GM15510 (cell line): ENCODE measurements around the gene RASGRP3.

Experiments used
- POLR2A ChIP-seq: IDR thresholded peaks from 3 replicates; pipeline ENCODE4 v1.6.1; 2011; ENCODE audit warnings: borderline replicate concordance; ENCODE audit not compliant: insufficient read length; ENCODE audit errors: extremely low read depth

The RASGRP3 gene

GRCh38 chr2:33559328-33559727 is 82.9 kb downstream of the RASGRP3 start:
- TF ChIP-seq POLR2A: no peak

DNA sequence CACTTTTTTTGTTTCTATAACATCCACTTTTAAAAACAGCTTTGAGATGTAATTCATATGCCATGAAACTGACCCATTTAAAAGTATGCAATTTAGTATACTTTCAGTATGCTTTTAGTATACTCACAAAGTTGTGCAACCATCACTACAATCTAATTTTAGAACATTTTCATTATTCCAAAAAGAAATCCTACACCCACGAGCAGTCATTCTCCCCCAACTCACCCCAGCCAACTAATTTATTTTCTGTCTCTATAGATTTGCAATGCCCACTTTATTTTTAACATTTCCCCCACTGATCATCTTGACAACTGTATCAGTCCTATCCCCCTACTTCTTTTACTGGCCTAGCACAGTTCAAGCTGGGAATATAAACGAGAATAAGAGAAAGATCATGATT is 83.6 kb downstream of the RASGRP3 start:
- no peak for TF ChIP-seq POLR2A

DNA sequence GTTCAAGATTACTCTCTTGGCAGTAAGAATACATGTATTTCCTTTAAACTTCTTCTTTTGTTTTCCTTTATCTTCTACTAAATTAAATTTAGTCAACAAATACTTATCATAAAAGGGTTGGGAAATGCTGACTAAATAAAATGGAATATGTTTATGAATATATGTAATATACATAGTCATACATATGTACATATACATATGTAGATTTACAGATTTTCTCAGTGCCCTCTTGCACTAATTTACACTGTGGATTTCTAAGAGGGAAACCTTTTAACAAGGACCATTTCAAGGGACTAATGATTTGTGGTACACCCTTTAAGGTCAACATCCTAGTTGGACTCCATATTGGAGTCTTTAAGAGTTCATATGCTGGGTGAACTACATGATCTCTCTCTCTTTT is 85.4 kb downstream of the RASGRP3 start:
- TF ChIP-seq POLR2A: no peak

- TF ChIP-seq POLR2A: no peak
Measured at GRCh38 chr2:33570681-33571080, 94.2 kb downstream of the RASGRP3 start.

- TF ChIP-seq POLR2A: no peak
Measured at GRCh38 chr2:33573657-33574056, 97.2 kb downstream of the RASGRP3 start.

DNA sequence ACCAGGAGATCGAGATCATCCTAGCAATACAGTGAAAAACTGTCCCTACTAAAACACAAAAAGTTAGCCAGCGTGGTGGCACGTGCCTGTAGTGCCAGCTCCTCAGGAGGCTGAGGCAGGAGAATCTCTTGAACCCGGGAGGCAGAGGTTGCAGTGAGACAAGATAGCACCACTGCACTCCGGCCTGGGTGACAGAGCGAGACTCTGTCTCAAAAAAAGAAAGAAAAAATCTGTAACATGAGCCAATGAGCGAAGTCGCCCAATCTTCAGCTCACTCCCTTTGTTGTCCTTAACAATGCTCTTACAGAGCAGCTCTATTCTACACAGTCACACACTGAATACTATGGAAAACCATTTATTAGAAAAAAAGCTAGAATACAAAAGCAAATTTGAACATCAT is 100.6 kb downstream of the RASGRP3 start:
- no peak for TF ChIP-seq POLR2A

- no peak for TF ChIP-seq POLR2A
Measured at GRCh38 chr2:33577668-33578067, 101.2 kb downstream of the RASGRP3 start.

DNA sequence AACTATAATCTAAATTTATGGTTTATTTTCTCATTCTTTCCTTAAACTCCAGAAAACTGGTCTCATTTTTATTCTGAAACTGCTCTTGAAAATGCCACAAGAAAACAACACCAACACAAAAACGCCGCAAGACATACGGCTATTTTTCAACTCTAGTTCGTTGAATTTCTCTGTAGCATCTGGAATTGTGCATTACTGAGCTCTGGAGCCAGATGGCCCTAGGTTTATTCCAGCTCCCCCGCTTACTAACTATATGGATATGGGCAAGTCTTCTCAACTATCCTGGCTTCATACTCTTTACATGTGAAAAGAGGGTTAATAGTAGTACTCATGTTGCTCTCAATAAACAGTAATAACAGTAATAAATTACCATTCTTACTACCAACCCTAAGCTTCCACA is 102.8 kb downstream of the RASGRP3 start:
- no peak for TF ChIP-seq POLR2A

DNA sequence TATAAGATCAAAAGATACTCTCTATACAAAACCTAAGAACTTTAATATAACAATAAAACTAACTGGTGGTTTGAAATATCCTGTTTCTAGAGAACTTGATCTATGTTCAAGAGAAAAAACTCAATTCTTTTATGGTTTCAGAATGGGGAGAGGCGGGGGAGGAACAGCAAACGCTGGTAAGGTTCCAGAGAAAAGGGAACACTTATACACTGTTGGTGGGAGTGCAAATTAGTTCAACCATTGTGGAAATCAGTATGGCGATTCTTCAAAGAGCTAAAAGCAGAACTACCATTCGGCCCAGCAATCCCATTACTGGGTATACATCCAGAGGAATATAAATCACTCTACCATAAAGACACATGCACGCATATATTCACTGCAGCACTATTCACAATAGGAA is 105.4 kb downstream of the RASGRP3 start:
- TF ChIP-seq POLR2A: no peak

DNA sequence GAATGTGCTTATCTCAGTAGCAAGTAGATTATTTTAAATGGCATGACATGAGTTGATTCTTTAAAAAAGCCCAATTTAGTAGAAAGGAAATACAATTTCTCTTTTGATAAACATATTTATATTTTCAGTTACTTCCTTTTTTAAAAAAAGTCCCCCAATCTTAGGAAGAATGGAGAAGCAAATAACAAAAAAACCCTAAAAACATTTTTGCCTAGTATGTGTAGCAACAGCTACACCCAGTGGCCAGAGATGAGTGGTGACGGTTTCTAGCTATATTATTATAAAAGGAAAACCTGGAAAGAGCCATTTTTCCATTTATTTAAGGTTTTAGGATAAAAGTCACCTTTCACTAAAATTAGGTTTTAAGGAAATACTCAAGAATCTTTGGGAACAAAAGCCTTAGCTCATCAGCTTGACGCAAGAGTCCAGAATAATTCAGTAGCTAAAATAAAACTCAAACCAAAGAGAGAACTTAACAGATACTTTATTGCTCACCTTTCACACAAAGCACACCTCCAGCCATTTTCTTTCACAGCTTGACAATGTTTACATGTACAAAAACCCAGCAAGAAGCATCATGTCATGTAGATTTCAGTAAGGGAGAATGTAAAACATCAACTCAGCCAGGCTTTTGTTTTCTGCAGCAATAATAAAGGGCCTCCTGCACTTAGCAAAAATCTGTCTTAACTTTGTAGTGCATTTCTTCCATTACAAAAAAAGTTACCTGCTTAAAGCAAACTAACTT is 106.9 kb downstream of the RASGRP3 start:
- no peak for TF ChIP-seq POLR2A

DNA sequence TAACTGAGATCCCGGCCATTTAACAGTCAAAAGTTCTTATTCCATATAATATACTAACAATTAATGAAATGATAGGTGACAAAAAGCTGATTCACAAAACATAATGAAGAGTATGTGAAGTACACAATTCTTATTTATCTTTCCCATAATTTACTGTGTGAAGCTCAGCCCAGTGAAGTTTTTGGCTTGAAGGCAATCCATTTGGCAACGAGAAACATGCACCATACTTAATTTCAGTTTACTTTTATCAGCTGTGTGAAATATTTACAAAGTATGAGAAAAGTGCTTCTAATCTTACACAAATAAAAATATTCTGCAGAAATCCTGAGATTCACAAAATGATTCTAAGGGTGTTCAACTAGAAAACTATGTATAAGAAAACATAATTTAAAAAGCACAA is 110.3 kb downstream of the RASGRP3 start:
- TF ChIP-seq POLR2A: no peak

DNA sequence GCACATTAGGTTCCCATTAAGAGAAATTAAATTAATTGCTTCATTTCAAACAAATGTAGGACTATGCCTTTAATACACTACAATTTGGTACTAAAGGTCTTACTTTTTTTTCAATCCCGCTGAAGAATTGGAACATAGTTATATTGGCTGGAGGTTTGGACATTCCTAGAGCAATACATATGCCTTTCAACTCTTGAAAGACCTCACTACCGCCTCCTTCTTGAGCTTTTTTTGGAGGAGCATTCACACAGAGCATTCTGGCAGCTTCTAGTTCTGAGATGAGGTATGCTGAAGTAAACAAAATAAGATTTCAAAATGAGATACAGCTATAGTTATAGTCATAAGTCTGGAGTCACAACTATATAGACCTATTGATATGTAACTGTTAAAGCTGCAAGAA is 111.8 kb downstream of the RASGRP3 start:
- TF ChIP-seq POLR2A: no peak

DNA sequence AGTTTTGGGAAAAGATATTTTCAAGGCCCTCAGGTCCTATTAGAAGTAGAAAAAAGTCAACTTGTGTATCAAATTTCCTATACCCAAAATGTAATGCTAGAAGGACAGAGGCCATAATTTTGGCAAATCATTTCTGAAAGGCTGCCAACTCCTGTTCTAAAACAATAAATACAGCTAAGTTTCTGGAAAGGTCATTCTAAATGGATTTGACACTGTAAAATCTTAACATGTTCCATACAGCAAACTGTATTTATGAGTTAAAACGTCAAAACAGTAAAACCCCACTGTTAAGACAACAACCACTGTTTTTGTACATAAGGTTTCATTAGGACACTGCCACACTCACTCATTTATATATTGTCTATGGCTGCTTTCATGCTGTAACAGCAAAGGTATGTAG is 113.0 kb downstream of the RASGRP3 start:
- no peak for TF ChIP-seq POLR2A

DNA sequence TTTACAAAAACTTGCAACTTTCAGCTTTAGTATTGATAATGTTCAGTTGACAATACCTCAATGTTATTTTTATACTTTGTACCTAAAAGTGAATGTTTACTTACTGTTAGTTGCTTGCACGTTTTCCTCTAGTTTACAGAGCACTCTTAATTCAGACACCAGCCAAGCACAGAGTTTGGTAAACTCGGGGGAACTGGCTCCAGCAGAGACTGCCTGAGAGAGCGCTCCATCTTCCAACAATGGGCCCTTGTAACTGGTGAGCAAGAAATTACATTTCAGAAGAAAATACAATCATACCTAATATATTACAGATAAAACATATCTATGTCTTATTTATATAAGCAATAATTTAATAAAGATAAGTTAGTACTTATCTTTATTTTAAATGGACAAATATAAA is 118.9 kb downstream of the RASGRP3 start:
- TF ChIP-seq POLR2A: no peak

GRCh38 chr2:33597026-33597425 is 120.6 kb downstream of the RASGRP3 start:
- TF ChIP-seq POLR2A: no peak

DNA sequence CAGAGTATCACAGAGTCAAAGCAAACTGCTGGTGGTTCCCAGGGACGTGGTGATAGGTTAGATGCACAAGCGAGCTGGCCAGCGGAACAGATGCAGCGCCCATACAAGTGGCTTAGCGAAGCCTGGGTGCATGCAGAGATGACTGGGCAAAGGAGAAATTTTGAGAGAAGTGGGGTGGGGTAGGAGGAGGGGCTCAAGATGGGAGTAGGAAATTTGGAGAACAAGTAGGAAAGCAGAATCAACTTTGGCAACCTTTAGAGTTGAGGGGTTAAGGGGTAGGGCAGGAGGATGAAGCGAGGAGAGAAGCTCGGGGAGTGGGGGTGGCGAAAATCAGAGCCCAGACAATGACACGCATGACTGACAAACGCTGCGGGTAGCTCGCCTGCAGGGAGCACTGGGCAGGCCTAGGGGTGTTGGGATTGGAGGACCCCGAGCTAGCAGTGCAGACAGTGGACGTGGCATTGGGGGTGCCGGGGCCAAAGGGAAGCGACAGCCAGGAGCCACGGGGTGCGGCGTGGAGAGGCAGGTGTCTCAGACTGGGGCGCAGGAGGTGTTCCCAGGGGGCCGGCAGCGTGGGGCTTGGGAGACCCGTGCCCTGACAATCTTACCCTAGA is 122.2 kb downstream of the RASGRP3 start:
- TF ChIP-seq POLR2A: no peak

DNA sequence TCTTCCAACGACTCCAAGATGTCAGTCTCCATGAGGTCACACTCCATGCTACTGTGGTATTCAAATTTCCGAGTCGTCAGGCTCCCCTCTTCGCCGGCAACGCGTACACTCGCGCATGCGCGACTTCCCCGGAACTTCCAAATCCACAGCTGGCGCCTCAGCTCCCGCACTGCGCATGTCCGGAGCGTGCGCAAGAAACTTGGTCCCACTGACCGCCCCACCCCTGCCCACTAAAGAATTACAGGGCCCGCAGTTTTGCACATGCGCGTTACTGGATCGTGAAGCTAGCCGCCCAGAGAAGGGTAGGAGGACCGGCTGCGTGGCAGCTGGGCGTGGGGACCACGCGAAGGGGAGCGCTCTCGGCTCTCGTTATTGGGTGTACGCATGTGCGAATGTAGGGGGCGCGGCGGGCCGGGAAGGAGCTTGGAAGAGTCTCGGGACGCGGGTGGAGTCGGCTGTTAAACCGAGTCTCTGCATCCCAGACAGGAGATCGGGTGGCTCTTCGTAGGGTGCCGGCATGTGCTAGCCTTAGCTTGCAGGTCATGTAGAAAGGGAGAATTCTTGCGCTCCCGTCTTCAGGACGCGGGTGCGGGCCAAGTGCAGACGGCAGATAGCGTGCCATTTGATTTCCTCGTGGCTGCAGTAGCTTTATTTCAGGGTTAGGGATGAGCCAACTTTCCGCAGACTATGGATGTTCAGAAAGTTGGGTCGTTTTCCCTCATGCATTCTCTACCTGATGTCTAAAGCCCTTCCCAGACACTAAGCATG is 122.9 kb downstream of the RASGRP3 start, which contains the start of gene FAM98A:
Gene FAM98A, minus strand, starts transcription at position 125 of the 768 bp plus-strand sequence. Its CDS starts 78 bp downstream, at position 47.
- TF ChIP-seq POLR2A: peak; percentile 65

DNA sequence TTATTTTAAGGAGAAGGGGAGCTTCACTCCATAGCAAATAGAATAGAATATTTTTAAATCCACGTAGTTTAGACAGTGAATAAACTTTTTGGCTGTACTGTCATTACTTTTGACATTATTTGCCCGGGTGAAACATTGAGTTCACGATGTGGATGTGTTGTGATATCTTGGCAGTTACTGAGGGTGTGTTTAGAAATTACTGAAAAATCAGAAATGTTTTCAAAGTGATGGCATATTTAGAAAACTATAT is 123.4 kb downstream of the RASGRP3 start:
- TF ChIP-seq POLR2A: no peak
